SU-DHL-6 (cell line): ENCODE results near the gene RASGRF1.

Experiments
- CTCF ChIP-seq: fragments of 200-600 bp; sonication (generic); IDR thresholded peaks from one replicate; pipeline ENCODE4 v1.5.1; 2017; ENCODE audit warnings: antibody characterized with exemption, mild to moderate bottlenecking, low read length, moderate library complexity; ENCODE audit not compliant: insufficient read depth, poor library complexity, severe bottlenecking
- EZH2phosphoT487 ChIP-seq: fragments of 200-600 bp; sonication (generic), shearing (Covaris generic); conservative IDR thresholded peaks from 2 replicates; pipeline ENCODE4 v1.6.1; 2018; ENCODE audit warnings: mild to moderate bottlenecking, antibody characterized with exemption, low read length, moderate library complexity, mixed read lengths

- TF ChIP-seq CTCF (no peak), EZH2phosphoT487 (no peak)
Observed at GRCh38 chr15:79121571-79121970, 31.0 kb upstream of the RASGRF1 start.
